Measurements from ENCODE around the gene PRR18. TPM values are rescaled to one million over a fixed set of nuclear protein-coding genes. Genes with fewer than 3 reads are reported as not detected.

The PRR18 gene
- total and polyA plus RNA-seq, 2 experiments from 2014 or later = 0.12 to 0.33 TPM

GRCh38 chr6:166338854-166339253, 30.7 kb upstream of the PRR18 start:
- Histone ChIP-seq H3K36me3 (peaks cover 5% of the 10 kb centered on the region), H3K27ac (no peak overlapping the region), H3K9me3 (ENCODE audit: low read depth) (no peaks in the 10 kb centered on the region), H3K27me3 (no peaks in the 10 kb centered on the region), H3K4me3 (no peak overlapping the region), H3K4me1 (ENCODE audit: low read depth) (peaks cover 3% of the 10 kb centered on the region)
- no peak for DNase-seq (ENCODE audit: low read depth in 1 of 2, low spot score in 1 of 2)
- TF ChIP-seq CTCF (IDR thresholded peaks at IDR 0.05; ENCODE audit: low read depth, low read length) = no peak

- Histone ChIP-seq H3K9me3 (ENCODE audit: low read depth) (no peaks in the 10 kb centered on the region), H3K27me3 (no peaks in the 10 kb centered on the region), H3K4me3 (no peak overlapping the region), H3K4me1 (ENCODE audit: low read depth) (peaks cover 3% of the 10 kb centered on the region), H3K27ac (no peak overlapping the region), H3K36me3 (peaks cover 5% of the 10 kb centered on the region)
- TF ChIP-seq CTCF (IDR thresholded peaks at IDR 0.05; ENCODE audit: low read depth, low read length) = no peak
- DNase-seq (ENCODE audit: low read depth in 1 of 2, low spot score in 1 of 2) = no peak
Measured at GRCh38 chr6:166336847-166337246, 28.7 kb upstream of the PRR18 start.

GRCh38 chr6:166335378-166336302, 27.4 kb upstream of the PRR18 start:
- no peak for DNase-seq (ENCODE audit: low read depth in 1 of 2, low spot score in 1 of 2)
- H3K36me3 ChIP-seq = peaks cover 5% of the 10 kb centered on the region
- no peak overlapping the region for H3K4me3 ChIP-seq

GRCh38 chr6:166334878-166335277, 26.7 kb upstream of the PRR18 start:
- Histone ChIP-seq H3K4me3 (no peak overlapping the region), H3K27me3 (no peaks in the 10 kb centered on the region), H3K4me1 (ENCODE audit: low read depth) (no peaks in the 10 kb centered on the region), H3K27ac (no peak overlapping the region), H3K9me3 (ENCODE audit: low read depth) (no peaks in the 10 kb centered on the region), H3K36me3 (peaks cover 5% of the 10 kb centered on the region)
- TF ChIP-seq CTCF (IDR thresholded peaks at IDR 0.05; ENCODE audit: low read depth, low read length) = no peak
- no peak for DNase-seq (ENCODE audit: low read depth in 1 of 2, low spot score in 1 of 2)

More at GRCh38 chr6:166335378-166336302, 27.4 kb upstream of the PRR18 start:
- Histone ChIP-seq H3K27ac (no peak overlapping the region), H3K4me1 (ENCODE audit: low read depth) (no peaks in the 10 kb centered on the region), H3K27me3 (no peaks in the 10 kb centered on the region), H3K9me3 (ENCODE audit: low read depth) (no peaks in the 10 kb centered on the region)
- no peak for TF ChIP-seq CTCF (IDR thresholded peaks at IDR 0.05; ENCODE audit: low read depth, low read length)

- no peaks in the 10 kb centered on the region for H3K27me3 ChIP-seq
- H3K9me3 ChIP-seq (ENCODE audit: low read depth) = no peaks in the 10 kb centered on the region
- TF ChIP-seq CTCF (IDR thresholded peaks at IDR 0.05; ENCODE audit: low read depth, low read length) = no peak
- no peak overlapping the region for H3K4me3 ChIP-seq
- DNase-seq (ENCODE audit: low read depth in 1 of 2, low spot score in 1 of 2) = no peak
- H3K36me3 ChIP-seq = peaks cover 5% of the 10 kb centered on the region
- no peaks in the 10 kb centered on the region for H3K4me1 ChIP-seq (ENCODE audit: low read depth)
- H3K27ac ChIP-seq = no peak overlapping the region
Measured at GRCh38 chr6:166333172-166333995, 25.2 kb upstream of the PRR18 start.
